SK-N-MC (cell line): ENCODE results near the gene IQSEC3.
"Not testable (repeated sequence)": the region's sequence is repeated elsewhere in the genome, so short reads cannot be mapped to it uniquely, and the experiment has no call there.

Experiments
- EZH2 ChIP-seq: fragments of 200-600 bp; sonication (generic); IDR thresholded peaks from one replicate; pipeline ENCODE4 v1.6.1; 2017; ENCODE audit warnings: antibody characterized with exemption
- FOXP2 ChIP-seq: optimal IDR thresholded peaks from 2 replicates; pipeline ENCODE3; 2011; ENCODE audit warnings: mild to moderate bottlenecking, moderate library complexity; ENCODE audit not compliant: insufficient read depth; ENCODE audit errors: extremely low read length, control extremely low read depth
- POLR2AphosphoS5 ChIP-seq: IDR thresholded peaks from 2 replicates; pipeline ENCODE4 v1.6.1; 2012; ENCODE audit warnings: mild to moderate bottlenecking, low read depth, low read length, borderline replicate concordance

DNA sequence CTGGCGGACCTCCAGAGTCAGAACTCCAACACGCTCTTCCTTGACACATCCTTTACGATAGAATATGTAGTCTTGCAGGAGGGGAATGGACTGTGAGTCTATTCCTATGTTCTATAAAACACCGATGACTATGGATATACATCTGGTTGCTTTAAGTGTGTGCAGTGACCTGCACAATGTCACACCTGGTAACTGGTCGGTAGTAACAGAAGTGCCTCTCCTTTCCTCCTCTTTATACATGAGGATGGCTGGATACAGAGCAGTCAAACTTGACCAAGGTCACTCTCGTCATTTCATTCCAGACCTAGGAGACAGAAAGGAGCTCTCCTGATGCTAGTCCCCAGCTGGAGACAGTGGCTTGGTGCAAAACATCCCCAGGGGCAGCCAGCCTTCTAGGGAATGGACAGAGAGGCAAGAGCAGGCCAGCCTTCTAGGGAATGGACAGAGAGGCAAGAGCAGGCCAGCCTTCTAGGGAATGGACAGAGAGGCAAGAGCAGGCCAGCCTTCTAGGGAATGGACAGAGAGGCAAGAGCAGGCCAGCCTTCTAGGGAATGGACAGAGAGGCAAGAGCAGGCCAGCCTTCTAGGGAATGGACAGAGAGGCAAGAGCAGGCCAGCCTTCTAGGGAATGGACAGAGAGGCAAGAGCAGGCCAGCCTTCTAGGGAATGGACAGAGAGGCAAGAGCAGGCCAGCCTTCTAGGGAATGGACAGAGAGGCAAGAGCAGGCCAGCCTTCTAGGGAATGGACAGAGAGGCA lies 21.2 kb upstream of the IQSEC3 start:
- not testable (repeated sequence) for TF ChIP-seq POLR2AphosphoS5, EZH2, FOXP2
